ENCODE data around the gene PTPN14. TPM values are rescaled to one million over a fixed set of nuclear protein-coding genes. Genes with fewer than 3 reads are reported as not detected.

Gene PTPN14
- total RNA-seq, 1 experiment from 2014 or later = 76.4 TPM

- no peak for TF ChIP-seq CTCF (conservative IDR thresholded peaks at IDR 0.05)
- no peak overlapping the region; a peak in 1 of 7 replicates for H3K27ac Mint-ChIP-seq
- no peaks in the 10 kb centered on the region for H3K9me3 Mint-ChIP-seq
- no peak overlapping the region for H2BK120ac ChIP-seq (ENCODE audit: low read depth, low read length, poor library complexity, severe bottlenecking)
- H3K27ac ChIP-seq (ENCODE audit: insufficient read length, low read depth, low read length) = no peak overlapping the region
- H3K9ac ChIP-seq (ENCODE audit: extremely low read depth, insufficient read length, low read length) = no peak overlapping the region
- no peak overlapping the region for H2AFZ ChIP-seq (ENCODE audit: low read length)
- H3K4me1 Mint-ChIP-seq = peaks cover 34 to 39% of the 10 kb centered on the region in 2 experiments
- no peak overlapping the region for H3K18ac ChIP-seq (ENCODE audit: insufficient read length, low read depth, low read length)
- H3K23me2 ChIP-seq (ENCODE audit: insufficient read length, low read depth, low read length, poor library complexity, severe bottlenecking) = no peaks in the 10 kb centered on the region
- H3K14ac ChIP-seq (ENCODE audit: insufficient read depth, low read length) = no peak overlapping the region
- WGBS (ENCODE audit: extremely low coverage, insufficient read length, low lambda C conversion rate) = no CpG with 5 or more reads among the region's 4 CpGs
- H3T11ph ChIP-seq (ENCODE audit: low read length) = no peak overlapping the region
- no peaks in the 10 kb centered on the region for H3K27me3 Mint-ChIP-seq (ENCODE audit: low read depth)
- H3K4ac ChIP-seq (ENCODE audit: low read depth, low read length) = no peak overlapping the region
- no peak overlapping the region for H2BK15ac ChIP-seq (ENCODE audit: low read depth, low read length)
- DNase-seq = no peak
- H4K5ac ChIP-seq (ENCODE audit: insufficient read length, low read depth, low read length) = no peak overlapping the region
- no peak overlapping the region for H4K8ac ChIP-seq (replicated peaks; ENCODE audit: insufficient read length, low read depth, low read length)
- H3K23ac ChIP-seq (ENCODE audit: insufficient read length, low read depth, low read length) = no peak overlapping the region
- no peak overlapping the region for H3K56ac ChIP-seq (ENCODE audit: insufficient read length, low read depth, low read length)
- no peak overlapping the region for H4K91ac ChIP-seq (ENCODE audit: insufficient read length, low read depth, low read length)
- H3K36me3 Mint-ChIP-seq (ENCODE audit: insufficient read depth in 1 of 3, low read depth in 3 of 3) = no peaks in the 10 kb centered on the region; a peak in 1 of 7 replicates
- no peaks in the 10 kb centered on the region for H3K27me3 ChIP-seq (ENCODE audit: insufficient read depth, low read length)
- H3K9me3 ChIP-seq (ENCODE audit: control insufficient read depth, low read depth, low read length) = no peaks in the 10 kb centered on the region
- peaks cover 7% of the 10 kb centered on the region; the same call in 1 of the 2 replicates for H3K79me2 ChIP-seq (ENCODE audit: insufficient read depth, low read length)
- no peak overlapping the region for H3K4me2 ChIP-seq (ENCODE audit: insufficient read depth, insufficient read length, low read length)
- H2BK12ac ChIP-seq (ENCODE audit: insufficient read length, low read depth, low read length) = no peak overlapping the region
- H2BK5ac ChIP-seq (ENCODE audit: insufficient read length, low read length) = no peak overlapping the region
- H4K20me1 ChIP-seq (ENCODE audit: control insufficient read depth, insufficient read depth, insufficient read length) = no peaks in the 10 kb centered on the region
- peaks cover 7% of the 10 kb centered on the region; the same call in 1 of the 2 replicates for H3K4me1 ChIP-seq (ENCODE audit: insufficient read depth, low read length)
- H3K79me1 ChIP-seq (ENCODE audit: insufficient read depth, low read depth, low read length, poor library complexity, severe bottlenecking) = peaks cover 7% of the 10 kb centered on the region
- no peak overlapping the region for H2BK20ac ChIP-seq (ENCODE audit: low read depth, low read length, poor library complexity, severe bottlenecking)
- H2AK5ac ChIP-seq (ENCODE audit: insufficient read length, low read length) = no peak overlapping the region
- no peak overlapping the region for H3K4me3 Mint-ChIP-seq
These were observed 51.7 kb downstream of the PTPN14 start for GRCh38 chr1:214499732-214500131.
